M059J (cell line): ENCODE results near the gene CEP78. TPM values are rescaled to one million over a fixed set of nuclear protein-coding genes. Genes with fewer than 3 reads are reported as not detected.
"Not testable (repeated sequence)": the region's sequence is repeated elsewhere in the genome, so short reads cannot be mapped to it uniquely, and the experiment has no call there.

Experiments
- DNase-seq: peaks from one replicate; pipeline ENCODE4 v3.0.0-alpha.2; 2012; ENCODE audit warnings: low read depth
- total RNA-seq: library from RNA; depleted of rRNA; stranded (reverse); fragments of >200 nt; shearing (Covaris generic); gene quantifications from 2 replicates; pipeline ENCODE4 v1.2.3, GENCODE V29; 2014; rRNA removed

CEP78 gene
- total RNA-seq = 33.6 and 42.7 TPM in 2 replicates

GRCh38 chr9:78235762-78236550, at the start of gene CEP78:
Gene CEP78, plus strand, starts transcription at chr9:78236075. Its CDS starts 276 bp downstream, at chr9:78236351.
- peak; percentile 95 for DNase-seq

GRCh38 chr9:78187763-78188484, 48.0 kb upstream of the CEP78 start:
- peak; percentile 27 for DNase-seq

- no peak for DNase-seq
Observed at GRCh38 chr9:78188594-78188993, 47.3 kb upstream of the CEP78 start.

GRCh38 chr9:78189001-78189400, 46.9 kb upstream of the CEP78 start:
- DNase-seq = no peak

GRCh38 chr9:78189461-78189860, 46.4 kb upstream of the CEP78 start:
- DNase-seq = peak; percentile 56

- no peak for DNase-seq
Observed at GRCh38 chr9:78191931-78192330, 43.9 kb upstream of the CEP78 start.

- no peak for DNase-seq
Observed at GRCh38 chr9:78196258-78196657, 39.6 kb upstream of the CEP78 start.

- peak; percentile 30 for DNase-seq
Observed at GRCh38 chr9:78201158-78201777, 34.6 kb upstream of the CEP78 start.

GRCh38 chr9:78207319-78207718, 28.6 kb upstream of the CEP78 start:
- DNase-seq = no peak

GRCh38 chr9:78207901-78208300, 28.0 kb upstream of the CEP78 start:
- no peak for DNase-seq

GRCh38 chr9:78209127-78209526, 26.7 kb upstream of the CEP78 start:
- no peak for DNase-seq

GRCh38 chr9:78210841-78211301, 25.0 kb upstream of the CEP78 start:
- no peak for DNase-seq

- no peak for DNase-seq
Observed at GRCh38 chr9:78212868-78213267, 23.0 kb upstream of the CEP78 start.

GRCh38 chr9:78213712-78214111, 22.2 kb upstream of the CEP78 start:
- DNase-seq = peak; percentile 43

- no peak for DNase-seq
Observed at GRCh38 chr9:78214492-78214891, 21.4 kb upstream of the CEP78 start.

- peak; percentile 62 for DNase-seq
Observed at GRCh38 chr9:78215706-78216105, 20.2 kb upstream of the CEP78 start.

GRCh38 chr9:78218890-78219289, 17.0 kb upstream of the CEP78 start:
- no peak for DNase-seq

- DNase-seq = no peak
Observed at GRCh38 chr9:78221425-78221824, 14.4 kb upstream of the CEP78 start.

GRCh38 chr9:78221841-78222240, 14.0 kb upstream of the CEP78 start:
- DNase-seq = not testable (repeated sequence)

GRCh38 chr9:78230761-78231160, 5.1 kb upstream of the CEP78 start:
- DNase-seq = no peak

GRCh38 chr9:78232471-78232870, 3.4 kb upstream of the CEP78 start:
- DNase-seq = not testable (repeated sequence)

- DNase-seq = no peak
Observed at GRCh38 chr9:78234810-78235209, 1.1 kb upstream of the CEP78 start.
